Stimulated activated CD8-positive, alpha-beta memory T cell treated with anti-CD3 and anti-CD28 coated beads, Interleukin-15, amount 100 ng/mL, for 4 hours (primary cell): Measurements from ENCODE around the gene CEP72.
"Not testable (repeated sequence)": the region's sequence is repeated elsewhere in the genome, so short reads cannot be mapped to it uniquely, and the experiment has no call there.

Experiments used
- DNase-seq, 2 donors: peaks; one replicate each; pipeline ENCODE4 v3.0.0-alpha.2; 2020; ENCODE audit warnings: low read depth in 2 of 2

CEP72 gene

GRCh38 chr5:618450-618849, 6.3 kb downstream of the CEP72 start:
- no peak for DNase-seq

GRCh38 chr5:619444-619843, 7.3 kb downstream of the CEP72 start:
- no peak for DNase-seq

- no peak for DNase-seq
Observed at GRCh38 chr5:620152-620551, 8.0 kb downstream of the CEP72 start.

GRCh38 chr5:620586-621180, 8.5 kb downstream of the CEP72 start:
- no peak for DNase-seq

GRCh38 chr5:621341-621761, 9.2 kb downstream of the CEP72 start:
- DNase-seq: no peak

GRCh38 chr5:622359-622758, 10.2 kb downstream of the CEP72 start:
- DNase-seq: no peak

GRCh38 chr5:622946-623522, 10.9 kb downstream of the CEP72 start:
- DNase-seq: no peak

GRCh38 chr5:623531-623930, 11.4 kb downstream of the CEP72 start:
- no peak for DNase-seq

GRCh38 chr5:624118-624950, 12.2 kb downstream of the CEP72 start:
- no peak for DNase-seq

GRCh38 chr5:624951-625230, 12.8 kb downstream of the CEP72 start:
- no peak for DNase-seq

GRCh38 chr5:625516-625915, 13.4 kb downstream of the CEP72 start:
- DNase-seq: no peak

- no peak for DNase-seq
Observed at GRCh38 chr5:626850-627249, 14.7 kb downstream of the CEP72 start.

- no peak for DNase-seq
Observed at GRCh38 chr5:627840-628239, 15.7 kb downstream of the CEP72 start.

GRCh38 chr5:628351-629205, 16.4 kb downstream of the CEP72 start:
- not testable (repeated sequence) for DNase-seq

- no peak for DNase-seq
Observed at GRCh38 chr5:633501-633955, 21.4 kb downstream of the CEP72 start.

GRCh38 chr5:634191-634590, 22.1 kb downstream of the CEP72 start:
- DNase-seq: no peak

GRCh38 chr5:635306-636055, 23.3 kb downstream of the CEP72 start:
- DNase-seq: no peak

GRCh38 chr5:636951-637350, 24.8 kb downstream of the CEP72 start:
- no peak for DNase-seq

GRCh38 chr5:637581-638450, 25.7 kb downstream of the CEP72 start:
- no peak for DNase-seq

- DNase-seq: no peak
Observed at GRCh38 chr5:638501-639252, 26.5 kb downstream of the CEP72 start.
